Stomach (tissue), 4 donors: ENCODE results near the gene GRIA1.

Source experiments
- CTCF ChIP-seq, 7 experiments: fragments of 450-650 bp in 4 of 7; fragments of 200-600 bp in 3 of 7; sonication (generic) in 3 of 7; IDR thresholded peaks; one replicate each; pipeline ENCODE4 v1.5.1; 2016 to 2019; ENCODE audit warnings: antibody characterized with exemption in 7 of 7, control low read depth in 2 of 7, mild to moderate bottlenecking in 1 of 7
- POLR2A ChIP-seq, 4 donors: fragments of 450-650 bp; IDR thresholded peaks; one replicate each; pipeline ENCODE4 v1.6.1; 2016; ENCODE audit warnings: antibody characterized with exemption in 4 of 4, control low read depth in 2 of 4, mild to moderate bottlenecking in 1 of 4, moderate library complexity in 1 of 4

GRCh38 chr5:153630546-153630945, 140.1 kb downstream of the GRIA1 start:
- TF ChIP-seq CTCF (IDR thresholded peaks at IDR 0.05) (no peak), POLR2A (IDR thresholded peaks at IDR 0.05) (no peak)
